A673 (cell line): ENCODE results near the gene BCL2L12.

Source experiments
- EZH2 ChIP-seq: fragments of 200-600 bp; sonication (generic); IDR thresholded peaks from 2 replicates; pipeline ENCODE4 v1.6.1; 2017; ENCODE audit warnings: borderline replicate concordance, low read depth, mild to moderate bottlenecking, mixed read lengths, antibody characterized with exemption, low read length; ENCODE audit not compliant: poor library complexity, severe bottlenecking
- TF ChIP-seq, protein P1 (sequence below): fragments of 300-800, 200-600 bp; sonication (generic); conservative IDR thresholded peaks from 2 replicates; pipeline ENCODE4 v1.5.1; 2017; ENCODE audit warnings: low read depth, mild to moderate bottlenecking, antibody characterized with exemption, low read length, moderate library complexity, mixed read lengths

GRCh38 chr19:49658566-49659442 lies 6.9 kb upstream of the BCL2L12 start:
- TF ChIP-seq, protein P1, sequence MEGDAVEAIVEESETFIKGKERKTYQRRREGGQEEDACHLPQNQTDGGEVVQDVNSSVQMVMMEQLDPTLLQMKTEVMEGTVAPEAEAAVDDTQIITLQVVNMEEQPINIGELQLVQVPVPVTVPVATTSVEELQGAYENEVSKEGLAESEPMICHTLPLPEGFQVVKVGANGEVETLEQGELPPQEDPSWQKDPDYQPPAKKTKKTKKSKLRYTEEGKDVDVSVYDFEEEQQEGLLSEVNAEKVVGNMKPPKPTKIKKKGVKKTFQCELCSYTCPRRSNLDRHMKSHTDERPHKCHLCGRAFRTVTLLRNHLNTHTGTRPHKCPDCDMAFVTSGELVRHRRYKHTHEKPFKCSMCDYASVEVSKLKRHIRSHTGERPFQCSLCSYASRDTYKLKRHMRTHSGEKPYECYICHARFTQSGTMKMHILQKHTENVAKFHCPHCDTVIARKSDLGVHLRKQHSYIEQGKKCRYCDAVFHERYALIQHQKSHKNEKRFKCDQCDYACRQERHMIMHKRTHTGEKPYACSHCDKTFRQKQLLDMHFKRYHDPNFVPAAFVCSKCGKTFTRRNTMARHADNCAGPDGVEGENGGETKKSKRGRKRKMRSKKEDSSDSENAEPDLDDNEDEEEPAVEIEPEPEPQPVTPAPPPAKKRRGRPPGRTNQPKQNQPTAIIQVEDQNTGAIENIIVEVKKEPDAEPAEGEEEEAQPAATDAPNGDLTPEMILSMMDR: no peak
- TF ChIP-seq EZH2: no peak
